CD4-positive, alpha-beta memory T cell (primary cell): ENCODE measurements around the gene AGAP2. TPM values are rescaled to one million over a fixed set of nuclear protein-coding genes. Genes with fewer than 3 reads are reported as not detected.

Experiments
- CTCF ChIA-PET: fragments of 350-600 bp; sonication (Branson Sonifier 250); formaldehyde crosslinking; loops from one replicate; lab custom pipeline; 2021; ENCODE audit warnings: inconsistent platforms; ENCODE audit not compliant: partially characterized antibody; lab: Charles Lee
- POLR2A ChIA-PET: fragments of 350-600 bp; sonication (Branson Sonifier 250); formaldehyde crosslinking; loops from one replicate; lab custom pipeline; 2021; ENCODE audit not compliant: partially characterized antibody; lab: Charles Lee
- DNase-seq, 5 donors: peaks; one replicate each; pipeline versions ENCODE4 v3.0.0 to v3.0.0-alpha.2; 2020 to 2022; ENCODE audit warnings: mixed read lengths in 1 of 5
- H3K27ac ChIP-seq: one replicate; pipeline ENCODE4 v1.7.0; 2013; ENCODE audit warnings: low read depth, low read length
- H3K27me3 ChIP-seq: 2 replicates; pipeline ENCODE4 v1.7.0; 2013; ENCODE audit warnings: mild to moderate bottlenecking, low read length, moderate library complexity; ENCODE audit not compliant: insufficient read depth
- H3K36me3 ChIP-seq: 2 replicates; pipeline ENCODE4 v1.7.0; 2013; ENCODE audit warnings: mild to moderate bottlenecking, low read length, moderate library complexity; ENCODE audit not compliant: insufficient read depth
- H3K4me1 ChIP-seq: 2 replicates; pipeline ENCODE4 v1.7.0; 2013; ENCODE audit warnings: mild to moderate bottlenecking, low read length, moderate library complexity; ENCODE audit not compliant: insufficient read depth
- H3K4me3 ChIP-seq, 2 donors: one replicate each; pipeline ENCODE4 v1.7.0; 2013; ENCODE audit warnings: low read length in 2 of 2, mild to moderate bottlenecking in 1 of 2
- H3K9me3 ChIP-seq, 2 donors: one replicate each; pipeline ENCODE4 v1.7.0; 2013; ENCODE audit warnings: low read length in 2 of 2, control low read depth in 1 of 2; ENCODE audit not compliant: control insufficient read depth in 1 of 2
- H3K27ac Mint-ChIP-seq, 7 donors: one replicate each; pipeline ENCODE4 v1.8.0; 2020 to 2021; ENCODE audit warnings: mixed read lengths in 7 of 7, mild to moderate bottlenecking in 6 of 7, inconsistent platforms in 3 of 7, moderate library complexity in 3 of 7
- H3K27me3 Mint-ChIP-seq, 2 donors: one replicate each; pipeline ENCODE4 v1.8.0; 2020 to 2021; ENCODE audit warnings: mixed read lengths in 2 of 2
- H3K36me3 Mint-ChIP-seq, 2 donors: one replicate each; pipeline ENCODE4 v1.8.0; 2020 to 2021; ENCODE audit warnings: mixed read lengths in 2 of 2, inconsistent platforms in 1 of 2, mild to moderate bottlenecking in 1 of 2
- H3K4me1 Mint-ChIP-seq, 4 donors: one replicate each; pipeline ENCODE4 v1.8.0; 2020 to 2021; ENCODE audit warnings: mixed read lengths in 4 of 4, mild to moderate bottlenecking in 1 of 4
- H3K4me3 Mint-ChIP-seq, 8 donors: one replicate each; pipeline ENCODE4 v1.8.0; 2020 to 2021; ENCODE audit warnings: mixed read lengths in 8 of 8, mild to moderate bottlenecking in 7 of 8, moderate library complexity in 6 of 8, inconsistent platforms in 3 of 8
- H3K9me3 Mint-ChIP-seq, 8 donors: one replicate each; pipeline ENCODE4 v1.8.0; 2020 to 2021; ENCODE audit warnings: mixed read lengths in 8 of 8, mild to moderate bottlenecking in 5 of 8, inconsistent platforms in 3 of 8, moderate library complexity in 1 of 8
- intact Hi-C: fragments of 100-400 bp; cut with micrococcal nuclease; formaldehyde crosslinking; loops from one replicate; pipeline ENCODE4 v1.15.1; 2023
- polyA plus RNA-seq, 2 donors: library from polyadenylated mRNA; unstranded; fragments of 300-500 nt; fragmentation: Illumina TruSeq; gene quantifications; one replicate each; pipeline ENCODE4 v1.2.3, GENCODE V29; 2021
- total RNA-seq, 2 experiments: library from RNA; stranded (reverse); gene quantifications; one replicate each; pipeline ENCODE4 v1.2.3, GENCODE V29; 2021

Gene AGAP2
- total and polyA plus RNA-seq, 4 experiments from 2014 or later, result 3.2 to 66.7 (median 35.9) TPM

DNA sequence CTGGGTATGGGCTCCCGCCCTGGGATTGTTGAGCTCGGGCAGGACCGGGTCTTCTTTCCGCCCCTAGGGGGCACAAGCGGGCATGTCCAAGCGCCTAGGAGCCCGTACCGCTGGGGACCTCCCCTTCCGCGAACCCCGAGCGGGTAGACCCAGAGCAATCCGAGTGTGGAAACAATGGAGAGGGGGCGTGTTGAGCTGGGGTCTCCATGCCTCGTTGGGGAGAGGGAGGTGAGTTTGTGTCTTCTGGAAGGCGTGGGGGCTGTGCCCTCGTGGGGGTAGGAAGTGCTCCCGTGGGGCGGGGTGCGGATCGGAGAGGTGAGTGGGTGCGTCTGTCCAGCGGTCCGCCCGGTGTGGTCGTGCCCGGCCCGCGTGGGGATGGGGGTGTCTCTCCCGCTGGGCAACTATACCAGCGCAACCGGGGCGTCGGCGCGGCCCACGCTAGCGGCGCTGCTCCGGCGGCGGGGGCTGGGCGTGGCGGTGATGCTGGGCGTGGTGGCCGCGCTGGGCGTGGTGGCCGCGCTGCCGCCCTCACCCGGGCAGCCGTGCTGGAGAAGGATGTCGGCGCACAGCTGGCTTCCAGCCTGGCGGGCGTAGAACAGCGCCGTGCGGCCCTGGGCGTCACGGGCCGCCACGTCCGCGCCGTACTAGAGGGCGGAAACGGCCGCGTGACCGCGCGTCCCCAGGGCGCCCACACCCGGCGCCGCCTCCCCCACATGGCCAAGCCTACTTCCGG lies 12.2 kb downstream of the AGAP2 start:
- POLR2A ChIA-PET, result interaction anchor here (1.1 to 1.2 kb wide), 3 partner anchors 14 to 32 kb away, joined by 3 to 11 read pairs (median 5); partner anchors contain the start of genes OS9 and TSPAN31
- H3K4me3 ChIP-seq, result no peak overlapping the region

DNA sequence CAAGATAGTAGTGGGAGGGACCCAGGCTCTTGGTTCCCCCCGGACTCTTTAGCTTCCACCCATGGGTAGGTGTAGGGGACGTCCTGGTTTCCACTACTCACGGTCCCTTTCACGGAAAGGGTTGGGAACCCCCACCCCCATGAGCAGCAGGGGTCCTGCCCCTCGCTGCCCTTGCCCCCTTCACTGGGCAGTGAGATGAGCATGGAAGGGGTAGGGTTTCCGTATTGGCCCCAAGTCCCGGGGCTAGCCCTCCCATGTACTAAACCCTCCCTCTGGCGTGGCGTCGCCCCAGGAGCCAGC lies 12.7 kb downstream of the AGAP2 start:
- H3K27me3 ChIP-seq, result no peaks in the 10 kb centered on the region
- Mint-ChIP-seq H3K4me1 (peaks cover 17 to 32% (median 22%) of the 10 kb centered on the region in 4 donors), H3K27me3 (no peaks in the 10 kb centered on the region), H3K36me3 (peaks cover 25 to 53% of the 10 kb centered on the region in 2 donors), H3K27ac (peak overlapping the region in 2 of 7 donors; percentile 32 to 81), H3K9me3 (no peaks in the 10 kb centered on the region), H3K4me3 (no peak overlapping the region)
- no peaks in the 10 kb centered on the region for H3K9me3 ChIP-seq
- CTCF ChIA-PET, result interaction anchor here (1.6 to 1.8 kb wide), 3 partner anchors 15 to 31 kb away, joined by 5 to 8 read pairs (median 8); partner anchors contain the start of gene TSPAN31
- no peaks in the 10 kb centered on the region for H3K4me1 ChIP-seq
- no peak overlapping the region for H3K4me3 ChIP-seq
- no peak overlapping the region for H3K27ac ChIP-seq
- no peak for DNase-seq
- peaks cover 45% of the 10 kb centered on the region for H3K36me3 ChIP-seq
- POLR2A ChIA-PET, result interaction anchor here (1.1 to 1.2 kb wide), 2 partner anchors 15 to 19 kb away, joined by 3 to 11 read pairs; partner anchors contain the start of gene TSPAN31
- intact Hi-C loops, result loop anchor here (1.0 kb wide), 1 partner anchor 16 kb away; no protein-coding TSS in a partner anchor

More for the DNA sequence above, 12.2 kb downstream of the AGAP2 start:
- peak in 2 of 5 donors; percentile 16 to 41 for DNase-seq
- H3K36me3 Mint-ChIP-seq, result peaks cover 30 to 55% of the 10 kb centered on the region in 2 donors
- no peaks in the 10 kb centered on the region for H3K27me3 ChIP-seq
- intact Hi-C loops, result no loop called here
- H3K9me3 ChIP-seq, result no peaks in the 10 kb centered on the region
- H3K27ac ChIP-seq, result no peak overlapping the region
- peaks cover 45% of the 10 kb centered on the region for H3K36me3 ChIP-seq
- H3K4me3 Mint-ChIP-seq, result peak overlapping the region in 3 of 8 donors; percentile 49 to 70 (median 52)
- no peaks in the 10 kb centered on the region for H3K9me3 Mint-ChIP-seq
- no peaks in the 10 kb centered on the region for H3K4me1 ChIP-seq
- H3K27me3 Mint-ChIP-seq, result no peaks in the 10 kb centered on the region
- peak overlapping the region in 3 of 7 donors; percentile 32 to 79 (median 59) for H3K27ac Mint-ChIP-seq
- H3K4me1 Mint-ChIP-seq, result peaks cover 17 to 33% (median 22%) of the 10 kb centered on the region in 4 donors
- CTCF ChIA-PET, result interaction anchor here (1.6 to 1.8 kb wide), 3 partner anchors 15 to 30 kb away, joined by 5 to 8 read pairs (median 8); partner anchors contain the start of gene TSPAN31

- peaks cover 22 to 47% of the 10 kb centered on the region in 2 donors for H3K36me3 Mint-ChIP-seq
- peak overlapping the region; percentile 52 to 92 (median 84) for H3K27ac Mint-ChIP-seq
- Histone ChIP-seq H3K4me3 (no peak overlapping the region), H3K27me3 (no peaks in the 10 kb centered on the region), H3K4me1 (no peaks in the 10 kb centered on the region), H3K9me3 (no peaks in the 10 kb centered on the region), H3K36me3 (peaks cover 45% of the 10 kb centered on the region), H3K27ac (no peak overlapping the region)
- DNase-seq, result peak in 1 of 5 donors; percentile 19
- CTCF ChIA-PET, result interaction anchor here (0.7 to 3.2 kb wide), 4 partner anchors 14 to 20 kb away, joined by 3 to 10 read pairs (median 8); partner anchors contain the start of gene TSPAN31
- POLR2A ChIA-PET, result interaction anchor here (0.9 to 4.4 kb wide), 7 partner anchors 11 to 31 kb away, joined by 3 to 32 read pairs (median 4); partner anchors contain the start of genes OS9 and TSPAN31
- peaks cover 16 to 32% (median 22%) of the 10 kb centered on the region in 4 donors for H3K4me1 Mint-ChIP-seq
- H3K4me3 Mint-ChIP-seq, result no peak overlapping the region
- no peaks in the 10 kb centered on the region for H3K27me3 Mint-ChIP-seq
- intact Hi-C loops, result loop anchor here (1.0 kb wide), 1 partner anchor 17 kb away; no protein-coding TSS in a partner anchor
- no peaks in the 10 kb centered on the region for H3K9me3 Mint-ChIP-seq
Measured at GRCh38 chr12:57724936-57725740, 13.4 kb downstream of the AGAP2 start.

- Histone ChIP-seq H3K27ac (no peak overlapping the region), H3K9me3 (no peaks in the 10 kb centered on the region), H3K36me3 (peaks cover 47% of the 10 kb centered on the region), H3K27me3 (no peaks in the 10 kb centered on the region), H3K4me1 (no peaks in the 10 kb centered on the region), H3K4me3 (no peak overlapping the region)
- Mint-ChIP-seq H3K27me3 (no peaks in the 10 kb centered on the region), H3K9me3 (peaks cover 0 to under 1% (median 0%) of the 10 kb centered on the region in 8 donors), H3K27ac (peak overlapping the region; percentile 52 to 92 (median 84)), H3K4me3 (no peak overlapping the region), H3K36me3 (peaks cover 27 to 45% of the 10 kb centered on the region in 2 donors), H3K4me1 (peaks cover 16 to 32% (median 22%) of the 10 kb centered on the region in 4 donors)
- DNase-seq, result peak in 1 of 5 donors; percentile 20
- CTCF ChIA-PET, result interaction anchor here (0.7 to 3.2 kb wide), 2 partner anchors 15 to 18 kb away, joined by 3 to 10 read pairs; no protein-coding TSS in a partner anchor
- POLR2A ChIA-PET, result interaction anchor here (0.7 to 4.4 kb wide), 8 partner anchors 10 to 131 kb away, joined by 3 to 32 read pairs (median 3); partner anchors contain the start of genes OS9 and TSPAN31
- intact Hi-C loops, result no loop called here
Measured at GRCh38 chr12:57724003-57724935, 14.3 kb downstream of the AGAP2 start.

- Mint-ChIP-seq H3K27me3 (no peaks in the 10 kb centered on the region), H3K27ac (peak overlapping the region; percentile 24 to 83 (median 52)), H3K4me3 (no peak overlapping the region), H3K4me1 (peaks cover 14 to 32% (median 22%) of the 10 kb centered on the region in 4 donors), H3K36me3 (peaks cover 26 to 47% of the 10 kb centered on the region in 2 donors), H3K9me3 (peaks cover 0 to 2% (median 0%) of the 10 kb centered on the region in 8 donors)
- ChIA-PET POLR2A (interaction anchor here (0.6 to 4.4 kb wide), 7 partner anchors 9 to 212 kb away, joined by 3 to 32 read pairs (median 6); partner anchors contain the start of gene TSPAN31), CTCF (interaction anchor here (1.2 to 3.2 kb wide), 2 partner anchors 18 to 33 kb away, joined by 3 to 10 read pairs; no protein-coding TSS in a partner anchor)
- Histone ChIP-seq H3K4me3 (no peak overlapping the region), H3K36me3 (peaks cover 52% of the 10 kb centered on the region), H3K9me3 (no peaks in the 10 kb centered on the region), H3K4me1 (no peaks in the 10 kb centered on the region), H3K27ac (no peak overlapping the region), H3K27me3 (no peaks in the 10 kb centered on the region)
- intact Hi-C loops, result no loop called here
- no peak for DNase-seq
Measured at GRCh38 chr12:57723630-57723962, 14.9 kb downstream of the AGAP2 start.
